ENCODE measurements around the gene NUDT4. TPM values are rescaled to one million over a fixed set of nuclear protein-coding genes. Genes with fewer than 3 reads are reported as not detected.

NUDT4 gene
- polyA plus RNA-seq, 2 of the 4 experiments (the other 2 are of a cell fraction), result 19.6 to 41.0 TPM

DNA sequence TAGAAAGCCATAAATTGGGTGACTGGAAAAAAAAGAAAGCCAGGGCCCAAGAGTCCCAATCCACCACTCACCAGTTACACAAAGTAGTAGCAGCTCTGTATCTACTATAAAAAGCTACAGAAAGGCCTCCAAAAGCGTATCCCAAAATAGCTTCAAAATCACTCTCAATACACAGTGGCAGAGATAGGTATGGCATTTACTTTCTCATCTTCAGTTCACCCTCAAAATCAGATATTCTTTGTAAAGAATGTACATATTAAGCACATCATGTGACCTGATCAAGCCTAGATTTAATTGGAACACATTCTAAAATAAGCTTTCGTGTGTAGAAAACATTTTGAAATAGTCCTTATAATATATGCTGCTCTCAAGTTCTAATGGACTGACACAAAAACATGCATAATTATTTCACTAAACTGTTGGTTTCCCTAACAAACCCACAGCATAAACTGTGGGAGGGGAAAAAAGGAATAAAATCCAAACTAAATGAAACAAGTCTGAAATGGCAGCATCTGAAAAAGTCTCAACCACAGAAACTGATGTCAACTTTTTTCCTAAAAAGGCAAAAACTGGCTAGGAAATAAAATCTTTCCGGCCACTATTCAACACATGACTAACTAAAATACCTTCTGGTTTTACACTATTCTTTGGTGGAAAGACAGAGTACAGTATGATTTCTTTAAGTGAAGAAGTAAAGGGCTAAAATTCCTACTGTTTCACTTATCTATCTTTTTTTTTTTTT lies 38.2 kb downstream of the NUDT4 start (continued):
- TF ChIP-seq EHF (CRISPR knock-in tag; IDR thresholded peaks at IDR 0.05), result no peak
- TF ChIP-seq RFX5 (IDR thresholded peaks at IDR 0.05), result no peak
- TF ChIP-seq ZSCAN20 (CRISPR knock-in tag; IDR thresholded peaks at IDR 0.05), result no peak
- TF ChIP-seq RNF2 (IDR thresholded peaks at IDR 0.05; ENCODE audit: borderline replicate concordance, low read depth), result no peak
- no peak for TF ChIP-seq KDM5A (IDR thresholded peaks at IDR 0.05)

DNA sequence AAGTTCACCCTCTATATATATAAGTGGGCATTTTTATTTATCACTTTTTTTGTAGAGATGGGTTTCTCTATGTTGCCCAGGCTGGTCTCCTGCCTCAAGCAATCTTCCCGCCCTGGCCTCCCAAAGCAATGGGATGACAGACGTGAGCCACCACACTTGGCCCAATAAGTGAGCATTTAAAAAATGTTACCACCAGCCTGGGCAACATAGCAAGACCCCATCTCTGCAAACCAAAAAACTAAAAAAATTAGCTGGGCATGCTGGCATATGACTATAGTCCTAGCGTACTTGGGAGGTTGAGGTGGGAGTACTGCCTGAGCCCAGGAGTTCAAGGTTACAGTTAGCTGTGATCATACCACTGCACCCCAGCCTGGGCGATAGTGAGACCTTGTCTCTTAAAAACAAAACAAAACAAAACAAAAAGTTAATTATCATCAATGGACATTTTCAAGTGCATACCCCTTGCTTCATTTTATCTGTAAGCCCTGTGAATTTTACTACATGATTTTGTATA lies 40.3 kb downstream of the NUDT4 start:
- POLR2A ChIA-PET, result no interaction called here
- ATAC-seq (no peak), FAIRE-seq (no peak), DNase-seq (ENCODE audit: low read depth in 1 of 2, low spot score in 1 of 2) (no peak)
- no peaks in the 10 kb centered on the region for H3K9me3 ChIP-seq
- H3K4me3 ChIP-seq, result no peak overlapping the region
- TF ChIP-seq, protein P1, sequence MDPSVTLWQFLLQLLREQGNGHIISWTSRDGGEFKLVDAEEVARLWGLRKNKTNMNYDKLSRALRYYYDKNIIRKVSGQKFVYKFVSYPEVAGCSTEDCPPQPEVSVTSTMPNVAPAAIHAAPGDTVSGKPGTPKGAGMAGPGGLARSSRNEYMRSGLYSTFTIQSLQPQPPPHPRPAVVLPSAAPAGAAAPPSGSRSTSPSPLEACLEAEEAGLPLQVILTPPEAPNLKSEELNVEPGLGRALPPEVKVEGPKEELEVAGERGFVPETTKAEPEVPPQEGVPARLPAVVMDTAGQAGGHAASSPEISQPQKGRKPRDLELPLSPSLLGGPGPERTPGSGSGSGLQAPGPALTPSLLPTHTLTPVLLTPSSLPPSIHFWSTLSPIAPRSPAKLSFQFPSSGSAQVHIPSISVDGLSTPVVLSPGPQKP (IDR thresholded peaks at IDR 0.05; ENCODE audit: low read depth, low read length), result no peak
- TF ChIP-seq TP53 (CRISPR knock-in tag; IDR thresholded peaks at IDR 0.05) (no peak), JUN (IDR thresholded peaks at IDR 0.05) (no peak), ZSCAN20 (CRISPR knock-in tag; IDR thresholded peaks at IDR 0.05) (no peak), NFE2L2 (conservative IDR thresholded peaks at IDR 0.05; ENCODE audit: low read length) (no peak), FOSB (CRISPR knock-in tag; IDR thresholded peaks at IDR 0.05) (no peak), SMC3 (IDR thresholded peaks at IDR 0.05) (no peak), ZC3H11A (IDR thresholded peaks at IDR 0.05) (no peak), CBX8 (IDR thresholded peaks at IDR 0.05) (no peak)
- TF ChIP-seq, protein P2, sequence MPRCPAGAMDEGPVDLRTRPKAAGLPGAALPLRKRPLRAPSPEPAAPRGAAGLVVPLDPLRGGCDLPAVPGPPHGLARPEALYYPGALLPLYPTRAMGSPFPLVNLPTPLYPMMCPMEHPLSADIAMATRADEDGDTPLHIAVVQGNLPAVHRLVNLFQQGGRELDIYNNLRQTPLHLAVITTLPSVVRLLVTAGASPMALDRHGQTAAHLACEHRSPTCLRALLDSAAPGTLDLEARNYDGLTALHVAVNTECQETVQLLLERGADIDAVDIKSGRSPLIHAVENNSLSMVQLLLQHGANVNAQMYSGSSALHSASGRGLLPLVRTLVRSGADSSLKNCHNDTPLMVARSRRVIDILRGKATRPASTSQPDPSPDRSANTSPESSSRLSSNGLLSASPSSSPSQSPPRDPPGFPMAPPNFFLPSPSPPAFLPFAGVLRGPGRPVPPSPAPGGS (IDR thresholded peaks at IDR 0.05), result no peak
- H3K4me1 ChIP-seq, result peaks cover 13% of the 10 kb centered on the region; the same call in 2 of the 3 replicates
- no peak overlapping the region for H3K27ac ChIP-seq
- 93% methylated on average over 4 of the region's 4 CpGs for WGBS (ENCODE audit: missing lambda C conversion rate)
- CTCF ChIA-PET, result interaction anchor here (0.8 to 3.2 kb wide), 5 partner anchors 18 to 683 kb away, joined by 3 to 25 read pairs (median 3); no protein-coding TSS in a partner anchor
- no peak overlapping the region for H3K4me2 ChIP-seq

DNA sequence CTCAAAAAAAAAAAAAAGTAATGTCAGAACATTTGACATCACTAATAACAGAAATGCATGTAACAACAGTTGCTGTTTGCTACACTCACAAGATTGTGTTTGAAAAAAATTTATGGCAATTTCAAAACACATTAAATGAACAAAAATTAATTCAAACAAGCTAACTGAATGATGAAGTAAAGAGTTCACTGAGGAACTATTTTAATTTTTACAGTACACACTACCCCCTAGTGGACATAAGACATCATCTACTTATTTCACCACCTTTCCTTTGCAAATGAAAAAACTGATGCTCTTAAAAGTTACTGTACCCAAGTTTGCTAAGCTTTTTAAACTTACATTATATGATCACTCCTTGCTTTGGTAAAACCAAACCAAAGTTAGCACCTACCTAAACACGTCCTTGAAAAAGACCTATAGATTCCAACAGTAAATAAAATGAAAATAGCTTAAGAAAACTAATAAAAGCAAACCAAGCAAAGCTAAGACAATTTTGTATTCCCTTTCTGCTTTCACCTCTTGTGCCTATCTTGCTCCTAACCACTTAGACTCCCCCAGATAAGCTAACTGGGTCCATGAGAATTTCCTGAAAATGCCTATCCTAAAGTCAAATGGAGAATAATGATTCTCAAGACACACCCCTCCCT lies 41.8 kb downstream of the NUDT4 start:
- Histone ChIP-seq H3K4me2 (no peak overlapping the region), H3K4me3 (no peak overlapping the region), H3K4me1 (peaks cover 27% of the 10 kb centered on the region; the same call in 2 of the 3 replicates), H3K9me3 (no peaks in the 10 kb centered on the region), H3K27ac (no peak overlapping the region)
- POLR2A ChIA-PET, result interaction anchor here (0.7 kb wide), 1 partner anchor 435 kb away, joined by 3 read pairs; no protein-coding TSS in a partner anchor
- WGBS (ENCODE audit: missing lambda C conversion rate), result 0% methylated on average over 1 of the region's 1 CpG
- FAIRE-seq, result no peak
- DNase-seq (ENCODE audit: low read depth in 1 of 2, low spot score in 1 of 2), result peak; percentile 58 to 59
- TF ChIP-seq, protein P3, sequence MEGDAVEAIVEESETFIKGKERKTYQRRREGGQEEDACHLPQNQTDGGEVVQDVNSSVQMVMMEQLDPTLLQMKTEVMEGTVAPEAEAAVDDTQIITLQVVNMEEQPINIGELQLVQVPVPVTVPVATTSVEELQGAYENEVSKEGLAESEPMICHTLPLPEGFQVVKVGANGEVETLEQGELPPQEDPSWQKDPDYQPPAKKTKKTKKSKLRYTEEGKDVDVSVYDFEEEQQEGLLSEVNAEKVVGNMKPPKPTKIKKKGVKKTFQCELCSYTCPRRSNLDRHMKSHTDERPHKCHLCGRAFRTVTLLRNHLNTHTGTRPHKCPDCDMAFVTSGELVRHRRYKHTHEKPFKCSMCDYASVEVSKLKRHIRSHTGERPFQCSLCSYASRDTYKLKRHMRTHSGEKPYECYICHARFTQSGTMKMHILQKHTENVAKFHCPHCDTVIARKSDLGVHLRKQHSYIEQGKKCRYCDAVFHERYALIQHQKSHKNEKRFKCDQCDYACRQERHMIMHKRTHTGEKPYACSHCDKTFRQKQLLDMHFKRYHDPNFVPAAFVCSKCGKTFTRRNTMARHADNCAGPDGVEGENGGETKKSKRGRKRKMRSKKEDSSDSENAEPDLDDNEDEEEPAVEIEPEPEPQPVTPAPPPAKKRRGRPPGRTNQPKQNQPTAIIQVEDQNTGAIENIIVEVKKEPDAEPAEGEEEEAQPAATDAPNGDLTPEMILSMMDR (IDR thresholded peaks at IDR 0.05), result peak; percentile 73
- TF ChIP-seq SMC3 (IDR thresholded peaks at IDR 0.05) (0 out of 3 replicates have a peak, but pooled peaks have one; percentile 36), CEBPB (IDR thresholded peaks at IDR 0.05) (peak in 1 of 2 experiments; percentile 7; a peak in 1 of 4 replicates), RAD21 (conservative IDR thresholded peaks at IDR 0.05 in 1 of 2, IDR thresholded peaks at IDR 0.05 in 1 of 2) (peak; percentile 41 to 50; a peak in 3 of 5 replicates), HOXA7 (CRISPR knock-in tag; IDR thresholded peaks at IDR 0.05) (no peak)
- ATAC-seq, result peak in 1 of 2 experiments; percentile 79; a peak in 3 of 6 replicates
- CTCF ChIA-PET, result interaction anchor here (0.6 to 3.2 kb wide), 36 partner anchors 9 to 770 kb away, joined by 3 to 29 read pairs (median 4); no protein-coding TSS in a partner anchor
